Panc1 (cell line): ENCODE measurements around the gene ADAM10. TPM values are rescaled to one million over a fixed set of nuclear protein-coding genes. Genes with fewer than 3 reads are reported as not detected.

Experiments
- ATAC-seq: fragments of 200-7000 bp; cut with Tn5 transposase; 2 replicates; pipeline ENCODE4 v1.9.1; 2020; ENCODE audit warnings: mild to moderate bottlenecking, moderate library complexity
- BruUV-seq: library from RNA; stranded (reverse); fragments of 400-500 nt; replicated peaks from 2 replicates; lab custom pipeline; 2021; lab: Mats Ljungman, UMichigan
- CTCF ChIA-PET: fragments of 300-600 bp; sonication (Branson Sonifier 250); formaldehyde crosslinking; loops from one replicate; lab custom pipeline; 2022; ENCODE audit warnings: antibody characterized with exemption; lab: Charles Lee
- POLR2A ChIA-PET: fragments of 300-600 bp; sonication (Branson Sonifier 250); formaldehyde crosslinking; loops from one replicate; lab custom pipeline; 2022; ENCODE audit warnings: antibody characterized with exemption; lab: Charles Lee
- DNase-seq: peaks from one replicate; pipeline ENCODE4 v3.0.0-alpha.2; 2010; ENCODE audit warnings: low read depth, low spot score
- H3K27ac ChIP-seq: 2 replicates; pipeline ENCODE4 v1.5.1; 2011; ENCODE audit warnings: mild to moderate bottlenecking, low read length, inconsistent platforms
- H3K27me3 ChIP-seq: fragments of 200-500 bp; sonication (Bioruptor generic); 2 replicates; pipeline ENCODE4 v1.6.0; 2014; ENCODE audit warnings: low read length, inconsistent platforms; ENCODE audit not compliant: control insufficient read depth, insufficient read depth
- H3K36me3 ChIP-seq: fragments of 200-500 bp; sonication (Bioruptor generic); 2 replicates; pipeline ENCODE4 v1.5.1; 2014; ENCODE audit warnings: inconsistent platforms, mild to moderate bottlenecking, low read length, moderate library complexity; ENCODE audit not compliant: control insufficient read depth, insufficient read depth
- H3K4me1 ChIP-seq: 2 replicates; pipeline ENCODE4 v1.5.1; 2011; ENCODE audit warnings: inconsistent platforms, mild to moderate bottlenecking, low read length, moderate library complexity; ENCODE audit not compliant: control insufficient read depth, insufficient read depth
- H3K4me3 ChIP-seq, 2 experiments: 2 replicates each; pipeline ENCODE4 v1.5.1; 2011 to 2012; ENCODE audit warnings: low read depth in 2 of 2, low read length in 2 of 2, mild to moderate bottlenecking in 2 of 2, inconsistent platforms in 1 of 2, moderate library complexity in 1 of 2
- H3K9me3 ChIP-seq: fragments of 200-500 bp; sonication (Bioruptor generic); 2 replicates; pipeline ENCODE4 v1.5.1; 2014; ENCODE audit warnings: low read depth, mild to moderate bottlenecking, inconsistent platforms, low read length, moderate library complexity; ENCODE audit not compliant: control insufficient read depth, insufficient read depth
- CTCF ChIP-seq: fragments of 450-650 bp; IDR thresholded peaks from 2 replicates; pipeline ENCODE4 v1.5.1; 2017; ENCODE audit warnings: mild to moderate bottlenecking
- POLR2AphosphoS5 ChIP-seq: IDR thresholded peaks from 2 replicates; pipeline ENCODE4 v1.6.1; 2012; ENCODE audit warnings: mild to moderate bottlenecking, low read depth, low read length, moderate library complexity
- REST ChIP-seq, 2 experiments: IDR thresholded peaks; 2 replicates each; pipeline ENCODE4 v1.6.1; 2011 to 2012; ENCODE audit warnings: low read depth in 2 of 2, control low read depth in 1 of 2, low read length in 1 of 2, mild to moderate bottlenecking in 1 of 2, moderate library complexity in 1 of 2; ENCODE audit not compliant: insufficient read depth in 1 of 2
- SIN3A ChIP-seq: IDR thresholded peaks from 2 replicates; pipeline ENCODE4 v1.6.1; 2012; ENCODE audit warnings: low read depth, mild to moderate bottlenecking, low read length, moderate library complexity, borderline replicate concordance; ENCODE audit not compliant: insufficient read depth
- TCF7L2 ChIP-seq: IDR thresholded peaks from 2 replicates; pipeline ENCODE4 v1.6.1; 2011; ENCODE audit warnings: mild to moderate bottlenecking, low read depth, low read length, inconsistent platforms
- in situ Hi-C: cut with HindIII; loops from 2 replicates; pipeline ENCODE4 v1.10.0; 2016; ENCODE audit warnings: low sequenced_read_pairs, low pct_unique_long_range_greater_than_20kb
- intact Hi-C: fragments of 100-400 bp; cut with micrococcal nuclease; formaldehyde crosslinking; loops from one replicate; pipeline ENCODE4 v1.10.0; 2022; ENCODE audit not compliant: unreplicated experiment
- total RNA-seq: library from RNA; stranded (reverse); gene quantifications from one replicate; pipeline ENCODE4 v1.2.1, GENCODE V29; 2021; ENCODE audit not compliant: unreplicated experiment

Gene ADAM10
- total RNA-seq, 1 experiment from 2014 or later: 176 TPM

DNA sequence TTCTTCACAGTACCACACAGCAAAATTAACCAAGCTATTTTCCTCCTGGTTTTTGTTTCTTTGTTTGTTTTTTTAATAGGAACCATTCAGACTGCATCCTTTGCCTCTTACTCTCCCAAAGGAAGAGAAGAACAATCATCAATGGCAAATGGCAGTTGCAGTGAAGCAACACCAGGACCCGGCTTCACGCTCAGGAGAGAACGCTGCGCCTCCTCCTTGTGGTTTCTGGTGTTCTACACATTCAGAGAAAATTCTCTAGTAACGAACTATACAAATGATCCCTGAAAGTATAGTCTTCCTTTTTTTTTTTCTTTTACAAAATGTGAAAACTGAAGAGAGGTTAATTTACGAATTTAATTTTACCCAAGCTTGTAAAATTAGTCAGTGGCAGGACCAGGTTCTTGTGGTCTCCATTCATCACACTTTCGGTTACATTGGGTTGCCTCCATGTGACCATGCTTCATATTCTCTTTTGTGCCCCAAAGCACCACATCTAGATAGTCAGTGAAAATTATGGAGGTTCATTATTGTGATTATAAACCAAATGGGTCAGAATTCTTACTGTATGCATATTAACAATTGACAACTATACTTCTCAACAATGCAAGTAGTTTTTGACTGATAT is 11.0 kb upstream of the ADAM10 start:
- CTCF ChIA-PET: no interaction called here

DNA sequence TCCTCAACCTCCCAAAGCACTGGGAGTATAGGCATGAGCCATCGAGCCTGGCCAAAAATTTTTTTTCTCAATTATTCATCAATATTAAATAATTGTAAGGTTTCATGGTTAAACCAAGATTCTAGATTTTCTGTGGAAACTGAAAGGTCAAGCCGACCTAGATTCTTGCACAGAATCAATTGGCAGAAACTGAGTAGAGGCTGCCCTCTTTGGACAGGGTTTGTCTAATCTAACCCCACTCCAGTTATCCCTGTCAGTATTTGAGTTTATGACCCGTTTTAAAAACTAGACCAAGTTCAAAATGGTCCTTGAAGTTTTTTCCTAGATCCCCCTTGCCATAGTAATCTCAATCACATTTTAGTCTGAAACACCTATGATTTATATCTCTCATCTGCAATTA is 8.6 kb upstream of the ADAM10 start:
- in situ Hi-C loops: no loop called here
- no peaks in the 10 kb centered on the region for H3K36me3 ChIP-seq
- BruUV-seq: no TSS peak
- peak; percentile 49; the same call in 1 of the 2 replicates for TF ChIP-seq CTCF
- no peak for TF ChIP-seq REST (IDR thresholded peaks at IDR 0.05; ENCODE audit: insufficient read depth in 1 of 2, low read depth in 2 of 2, low read length in 1 of 2)
- DNase-seq (no peak), ATAC-seq (peak; percentile 78)
- H3K9me3 ChIP-seq: no peaks in the 10 kb centered on the region
- no peaks in the 10 kb centered on the region for H3K27me3 ChIP-seq
- CTCF ChIA-PET: interaction anchor here (1.7 kb wide), 1 partner anchor 13 kb away, joined by 5 read pairs; the partner anchor contains the start of gene MINDY2
- no peak overlapping the region for H3K4me3 ChIP-seq
- H3K27ac ChIP-seq: no peak overlapping the region
- no peaks in the 10 kb centered on the region for H3K4me1 ChIP-seq
- intact Hi-C loops: loop anchor here (10.0 kb wide), 1 partner anchor 533 kb away; no protein-coding TSS in a partner anchor
- POLR2A ChIA-PET: no interaction called here

More for the DNA sequence above, 11.0 kb upstream of the ADAM10 start:
- no peaks in the 10 kb centered on the region; the same call in 1 of the 2 replicates for H3K9me3 ChIP-seq
- no peaks in the 10 kb centered on the region for H3K36me3 ChIP-seq
- ATAC-seq: no peak
- POLR2A ChIA-PET: interaction anchor here (0.7 kb wide), 1 partner anchor 50 kb away, joined by 11 read pairs; no protein-coding TSS in a partner anchor
- DNase-seq: no peak
- TF ChIP-seq SIN3A: no peak
- BruUV-seq: no TSS peak
- no peaks in the 10 kb centered on the region for H3K27me3 ChIP-seq
- intact Hi-C loops (no loop called here), in situ Hi-C loops (no loop called here)
- no peaks in the 10 kb centered on the region for H3K4me1 ChIP-seq
- H3K4me3 ChIP-seq: no peak overlapping the region
- H3K27ac ChIP-seq: no peak overlapping the region

DNA sequence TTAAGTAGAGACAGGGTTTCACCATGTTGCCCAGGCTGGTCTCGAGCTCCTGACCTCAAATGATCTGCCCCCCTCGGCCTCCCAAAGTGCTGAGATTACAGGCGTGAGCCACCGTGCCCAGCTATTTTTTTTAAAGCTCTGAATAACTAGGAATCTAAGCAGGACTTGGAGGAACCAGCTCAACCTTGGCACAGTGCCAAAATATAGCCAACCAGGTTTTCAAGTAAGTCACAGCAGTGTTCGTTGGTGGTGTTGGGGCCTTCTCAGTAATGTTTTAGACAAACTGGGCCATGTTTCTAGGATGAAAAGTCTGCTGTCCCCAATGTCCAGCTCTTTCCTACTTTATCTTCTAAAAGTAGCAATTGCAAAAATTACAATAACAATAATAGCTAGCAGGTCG is 6.4 kb upstream of the ADAM10 start:
- BruUV-seq: no TSS peak
- ChIA-PET POLR2A (interaction anchor here (0.6 kb wide), 1 partner anchor 202 kb away, joined by 7 read pairs; no protein-coding TSS in a partner anchor), CTCF (no interaction called here)
- Histone ChIP-seq H3K36me3 (no peaks in the 10 kb centered on the region), H3K4me3 (no peak overlapping the region), H3K27ac (no peak overlapping the region), H3K27me3 (no peaks in the 10 kb centered on the region), H3K4me1 (no peaks in the 10 kb centered on the region), H3K9me3 (no peaks in the 10 kb centered on the region)
- ATAC-seq (no peak), DNase-seq (no peak)
- TF ChIP-seq SIN3A (no peak), POLR2AphosphoS5 (no peak), REST (IDR thresholded peaks at IDR 0.05; ENCODE audit: insufficient read depth in 1 of 2, low read depth in 2 of 2, low read length in 1 of 2) (no peak), CTCF (no peak), TCF7L2 (no peak)
- intact Hi-C loops: loop anchor here (10.0 kb wide), 1 partner anchor 531 kb away; no protein-coding TSS in a partner anchor
- in situ Hi-C loops: no loop called here
